Prostate gland (tissue), 2 donors: ENCODE measurements around the gene MMP17.

ENCODE experiments used
- POLR2A ChIP-seq: fragments of 450-650 bp; IDR thresholded peaks from one replicate; pipeline ENCODE4 v1.6.1; 2016; ENCODE audit warnings: antibody characterized with exemption, mild to moderate bottlenecking
- POLR2AphosphoS5 ChIP-seq: sonication (generic); formaldehyde crosslinking; IDR thresholded peaks from one replicate; pipeline ENCODE4 v1.6.1; 2017; ENCODE audit warnings: antibody characterized with exemption
- TF ChIP-seq, protein P1 (sequence below), 4 experiments: fragments of 200-600 bp in 2 of 4; fragments of 450-650 bp in 2 of 4; sonication (generic) in 2 of 4; IDR thresholded peaks; 1 replicate in 3 of 4; 2 replicates in 1 of 4; pipeline ENCODE4 v1.5.1; 2016 to 2019; ENCODE audit warnings: antibody characterized with exemption in 4 of 4, mild to moderate bottlenecking in 2 of 4, moderate library complexity in 2 of 4

DNA sequence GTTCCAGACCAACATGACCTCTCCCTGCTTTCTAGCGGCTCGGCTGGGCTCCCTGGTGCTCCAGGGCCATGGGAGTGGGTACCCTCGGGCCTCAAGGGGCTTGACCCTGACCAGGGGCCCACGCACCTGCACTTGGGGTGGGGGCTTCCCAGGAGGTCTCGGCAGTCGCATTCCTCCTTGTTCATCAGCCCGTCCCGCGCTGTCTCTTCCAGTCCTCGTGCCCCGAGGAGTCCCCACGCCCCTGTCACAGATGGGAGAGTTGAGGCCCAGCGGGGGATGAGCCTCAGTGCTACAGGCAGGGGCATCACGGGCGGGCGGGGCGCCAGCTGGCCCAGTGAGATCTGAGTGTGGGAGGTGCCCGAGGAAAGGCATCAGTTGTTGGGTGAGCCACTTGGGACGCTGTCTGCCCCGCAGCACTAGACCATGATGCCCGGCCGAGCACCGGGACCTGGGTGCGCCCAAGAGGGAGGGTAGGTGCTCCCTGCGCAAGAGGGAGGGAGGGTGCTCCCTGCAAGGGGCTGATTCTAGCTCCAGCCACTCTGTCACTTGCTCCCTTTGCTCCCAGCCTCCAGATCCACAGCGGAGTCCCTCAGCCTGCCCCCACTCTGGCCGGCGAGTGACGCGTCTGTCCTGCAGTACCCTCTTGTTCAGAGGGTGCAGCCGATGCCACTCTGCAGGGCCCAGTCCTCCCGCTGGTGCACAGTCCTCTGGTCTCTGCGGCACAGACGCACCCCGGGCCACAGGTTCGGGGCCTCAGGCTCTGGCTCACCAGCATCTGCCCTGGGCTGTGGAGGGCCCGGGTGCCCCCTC lies 23.8 kb downstream of the MMP17 start:
- TF ChIP-seq, protein P1, sequence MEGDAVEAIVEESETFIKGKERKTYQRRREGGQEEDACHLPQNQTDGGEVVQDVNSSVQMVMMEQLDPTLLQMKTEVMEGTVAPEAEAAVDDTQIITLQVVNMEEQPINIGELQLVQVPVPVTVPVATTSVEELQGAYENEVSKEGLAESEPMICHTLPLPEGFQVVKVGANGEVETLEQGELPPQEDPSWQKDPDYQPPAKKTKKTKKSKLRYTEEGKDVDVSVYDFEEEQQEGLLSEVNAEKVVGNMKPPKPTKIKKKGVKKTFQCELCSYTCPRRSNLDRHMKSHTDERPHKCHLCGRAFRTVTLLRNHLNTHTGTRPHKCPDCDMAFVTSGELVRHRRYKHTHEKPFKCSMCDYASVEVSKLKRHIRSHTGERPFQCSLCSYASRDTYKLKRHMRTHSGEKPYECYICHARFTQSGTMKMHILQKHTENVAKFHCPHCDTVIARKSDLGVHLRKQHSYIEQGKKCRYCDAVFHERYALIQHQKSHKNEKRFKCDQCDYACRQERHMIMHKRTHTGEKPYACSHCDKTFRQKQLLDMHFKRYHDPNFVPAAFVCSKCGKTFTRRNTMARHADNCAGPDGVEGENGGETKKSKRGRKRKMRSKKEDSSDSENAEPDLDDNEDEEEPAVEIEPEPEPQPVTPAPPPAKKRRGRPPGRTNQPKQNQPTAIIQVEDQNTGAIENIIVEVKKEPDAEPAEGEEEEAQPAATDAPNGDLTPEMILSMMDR (IDR thresholded peaks at IDR 0.05) = no peak
- no peak for TF ChIP-seq POLR2A
- TF ChIP-seq POLR2AphosphoS5 = no peak
